Measurements from ENCODE around the gene NME9. TPM values are rescaled to one million over a fixed set of nuclear protein-coding genes. Genes with fewer than 3 reads are reported as not detected.
A peak's percentile ranks its signal among the peaks of the same experiment; 100 is the strongest.

The NME9 gene
- total and polyA plus RNA-seq, 2 donors (not counting 1 experiment from before 2014, with no cell fraction given): not detected

DNA sequence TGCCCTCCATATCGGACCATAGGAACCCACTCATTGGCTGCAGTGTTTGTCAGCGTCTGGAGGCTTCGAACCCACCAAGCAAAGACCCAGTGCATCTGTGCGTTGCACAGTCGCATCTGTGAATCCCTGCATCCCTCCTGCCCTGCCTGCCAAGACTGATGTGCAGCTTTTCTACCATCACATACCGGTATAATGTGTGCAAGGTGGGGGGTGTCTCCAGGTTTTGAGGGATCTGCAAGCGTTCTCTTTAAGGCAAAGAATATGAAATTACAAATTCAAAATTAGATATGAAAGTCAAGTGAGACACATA, 288 bp upstream of the NME9 start:
- no peak overlapping the region for H3K27ac ChIP-seq (ENCODE audit: insufficient read depth, low read length)
- no peaks in the 10 kb centered on the region for H3K9me3 ChIP-seq (ENCODE audit: control insufficient read depth, insufficient read depth, low read depth, low read length)
- TF ChIP-seq, protein P1, sequence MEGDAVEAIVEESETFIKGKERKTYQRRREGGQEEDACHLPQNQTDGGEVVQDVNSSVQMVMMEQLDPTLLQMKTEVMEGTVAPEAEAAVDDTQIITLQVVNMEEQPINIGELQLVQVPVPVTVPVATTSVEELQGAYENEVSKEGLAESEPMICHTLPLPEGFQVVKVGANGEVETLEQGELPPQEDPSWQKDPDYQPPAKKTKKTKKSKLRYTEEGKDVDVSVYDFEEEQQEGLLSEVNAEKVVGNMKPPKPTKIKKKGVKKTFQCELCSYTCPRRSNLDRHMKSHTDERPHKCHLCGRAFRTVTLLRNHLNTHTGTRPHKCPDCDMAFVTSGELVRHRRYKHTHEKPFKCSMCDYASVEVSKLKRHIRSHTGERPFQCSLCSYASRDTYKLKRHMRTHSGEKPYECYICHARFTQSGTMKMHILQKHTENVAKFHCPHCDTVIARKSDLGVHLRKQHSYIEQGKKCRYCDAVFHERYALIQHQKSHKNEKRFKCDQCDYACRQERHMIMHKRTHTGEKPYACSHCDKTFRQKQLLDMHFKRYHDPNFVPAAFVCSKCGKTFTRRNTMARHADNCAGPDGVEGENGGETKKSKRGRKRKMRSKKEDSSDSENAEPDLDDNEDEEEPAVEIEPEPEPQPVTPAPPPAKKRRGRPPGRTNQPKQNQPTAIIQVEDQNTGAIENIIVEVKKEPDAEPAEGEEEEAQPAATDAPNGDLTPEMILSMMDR (conservative IDR thresholded peaks at IDR 0.05 in 1 of 2, IDR thresholded peaks at IDR 0.05 in 1 of 2; ENCODE audit: low read depth in 1 of 2, low read length in 2 of 2): no peak
- no peak for TF ChIP-seq EZH2 (IDR thresholded peaks at IDR 0.05; ENCODE audit: low read length, missing control alignments)
- no peaks in the 10 kb centered on the region for H4K20me1 ChIP-seq (ENCODE audit: control insufficient read depth, extremely low read depth, insufficient read depth, low read length)
- DNase-seq (ENCODE audit: low read depth in 2 of 2): no peak
- H3K27me3 ChIP-seq (ENCODE audit: control insufficient read depth, insufficient read depth, low read length): peaks cover 4% of the 10 kb centered on the region
- H3K4me2 ChIP-seq (ENCODE audit: extremely low read depth, insufficient read depth, low read length): peak overlapping the region; percentile 96
- no peak overlapping the region for H3K9ac ChIP-seq (ENCODE audit: insufficient read depth, low read length)
- no peaks in the 10 kb centered on the region for H3K36me3 ChIP-seq (ENCODE audit: control insufficient read depth, insufficient read depth, low read length)
- H3K4me3 ChIP-seq (replicated peaks in 1 of 4; ENCODE audit: control extremely low read depth in 1 of 4, insufficient read depth in 1 of 4, low read depth in 3 of 4, low read length in 4 of 4): peak overlapping the region in 3 of 4 experiments; percentile 53 to 69 (median 66)
- H3K79me2 ChIP-seq (ENCODE audit: control insufficient read depth, insufficient read depth, low read length): no peaks in the 10 kb centered on the region
- no peaks in the 10 kb centered on the region for H3K4me1 ChIP-seq (ENCODE audit: control insufficient read depth, extremely low read depth, insufficient read depth, low read length)
- H2AFZ ChIP-seq (ENCODE audit: low read length): peak overlapping the region; percentile 46

DNA sequence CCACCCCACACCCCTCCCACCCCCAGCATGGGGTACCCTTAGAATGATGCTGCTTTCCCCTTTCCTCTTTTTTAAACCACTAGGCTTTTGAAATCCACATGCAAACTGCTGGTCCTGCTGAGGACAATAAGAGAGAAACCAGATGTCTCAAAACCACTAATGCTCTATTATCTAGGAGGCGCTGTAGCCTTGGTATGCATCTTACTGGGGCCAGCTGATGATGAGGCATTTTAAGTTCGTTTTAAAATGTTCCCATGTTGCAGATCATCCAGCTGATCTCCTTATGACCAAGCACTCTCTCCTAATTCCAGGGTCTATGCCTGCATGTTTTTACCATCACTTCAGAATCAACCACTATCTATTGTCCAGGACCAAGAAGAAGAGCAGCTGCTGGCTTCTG, 1.3 kb downstream of the NME9 start:
- H3K4me3 ChIP-seq (replicated peaks in 1 of 4; ENCODE audit: control extremely low read depth in 1 of 4, insufficient read depth in 1 of 4, low read depth in 3 of 4, low read length in 4 of 4): no peak overlapping the region
- no peak overlapping the region for H3K9ac ChIP-seq (ENCODE audit: insufficient read depth, low read length)
- peak; percentile 22 to 27 for DNase-seq (ENCODE audit: low read depth in 2 of 2)
- H4K20me1 ChIP-seq (ENCODE audit: control insufficient read depth, extremely low read depth, insufficient read depth, low read length): no peaks in the 10 kb centered on the region
- no peaks in the 10 kb centered on the region for H3K4me1 ChIP-seq (ENCODE audit: control insufficient read depth, extremely low read depth, insufficient read depth, low read length)
- no peaks in the 10 kb centered on the region for H3K79me2 ChIP-seq (ENCODE audit: control insufficient read depth, insufficient read depth, low read length)
- H3K36me3 ChIP-seq (ENCODE audit: control insufficient read depth, insufficient read depth, low read length): no peaks in the 10 kb centered on the region
- H3K9me3 ChIP-seq (ENCODE audit: control insufficient read depth, insufficient read depth, low read depth, low read length): no peaks in the 10 kb centered on the region
- no peak for TF ChIP-seq EZH2 (IDR thresholded peaks at IDR 0.05; ENCODE audit: low read length, missing control alignments)
- TF ChIP-seq, protein P1 (conservative IDR thresholded peaks at IDR 0.05 in 1 of 2, IDR thresholded peaks at IDR 0.05 in 1 of 2; ENCODE audit: low read depth in 1 of 2, low read length in 2 of 2): peak in 1 of 2 donors; percentile 26
- H3K4me2 ChIP-seq (ENCODE audit: extremely low read depth, insufficient read depth, low read length): no peak overlapping the region
- no peak overlapping the region for H3K27ac ChIP-seq (ENCODE audit: insufficient read depth, low read length)
- H3K27me3 ChIP-seq (ENCODE audit: control insufficient read depth, insufficient read depth, low read length): no peaks in the 10 kb centered on the region
- no peak overlapping the region for H2AFZ ChIP-seq (ENCODE audit: low read length)

DNA sequence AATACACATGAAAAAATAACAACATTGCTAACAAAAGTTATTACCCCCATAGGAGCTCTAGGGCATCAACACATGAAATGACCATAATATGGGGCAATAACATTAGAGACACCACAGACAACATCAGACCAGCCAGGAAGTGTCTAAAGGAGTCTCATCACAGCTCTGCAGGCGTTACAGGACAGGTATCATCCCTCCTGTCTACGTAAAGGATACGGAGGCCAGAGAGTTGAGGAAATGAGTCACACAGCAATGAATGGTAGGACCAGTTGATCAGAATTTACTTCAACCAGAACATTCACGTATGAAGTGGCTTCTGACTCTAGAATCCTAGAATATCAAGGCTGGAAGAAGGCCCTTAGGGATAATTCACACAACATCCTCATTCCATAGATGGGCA, 1.8 kb downstream of the NME9 start:
- H4K20me1 ChIP-seq (ENCODE audit: control insufficient read depth, extremely low read depth, insufficient read depth, low read length): no peaks in the 10 kb centered on the region
- no peak overlapping the region for H2AFZ ChIP-seq (ENCODE audit: low read length)
- H3K9ac ChIP-seq (ENCODE audit: insufficient read depth, low read length): no peak overlapping the region
- H3K4me3 ChIP-seq (replicated peaks in 1 of 4; ENCODE audit: control extremely low read depth in 1 of 4, insufficient read depth in 1 of 4, low read depth in 3 of 4, low read length in 4 of 4): no peak overlapping the region
- H3K27ac ChIP-seq (ENCODE audit: insufficient read depth, low read length): no peak overlapping the region
- TF ChIP-seq, protein P1 (conservative IDR thresholded peaks at IDR 0.05 in 1 of 2, IDR thresholded peaks at IDR 0.05 in 1 of 2; ENCODE audit: low read depth in 1 of 2, low read length in 2 of 2): no peak
- no peak for TF ChIP-seq EZH2 (IDR thresholded peaks at IDR 0.05; ENCODE audit: low read length, missing control alignments)
- H3K27me3 ChIP-seq (ENCODE audit: control insufficient read depth, insufficient read depth, low read length): no peaks in the 10 kb centered on the region
- H3K79me2 ChIP-seq (ENCODE audit: control insufficient read depth, insufficient read depth, low read length): no peaks in the 10 kb centered on the region
- no peaks in the 10 kb centered on the region for H3K9me3 ChIP-seq (ENCODE audit: control insufficient read depth, insufficient read depth, low read depth, low read length)
- H3K4me1 ChIP-seq (ENCODE audit: control insufficient read depth, extremely low read depth, insufficient read depth, low read length): no peaks in the 10 kb centered on the region
- no peak for DNase-seq (ENCODE audit: low read depth in 2 of 2)
- no peaks in the 10 kb centered on the region for H3K36me3 ChIP-seq (ENCODE audit: control insufficient read depth, insufficient read depth, low read length)
- no peak overlapping the region for H3K4me2 ChIP-seq (ENCODE audit: extremely low read depth, insufficient read depth, low read length)
